Keratinocyte (primary cell): ENCODE data around the gene ELP6. TPM values are rescaled to one million over a fixed set of nuclear protein-coding genes. Genes with fewer than 3 reads are reported as not detected.
A peak's percentile ranks its signal among the peaks of the same experiment; 100 is the strongest.
"Not testable (repeated sequence)": the region's sequence is repeated elsewhere in the genome, so short reads cannot be mapped to it uniquely, and the experiment has no call there.

Source experiments
- DNase-seq: peaks from one replicate; pipeline ENCODE4 v3.0.0-alpha.2; 2011; ENCODE audit warnings: low read depth, missing footprints, low spot score
- FAIRE-seq: peaks from 2 replicates; lab custom pipeline; 2011; peaks lifted over from hg19 to GRCh38; lab: Jason Lieb, UNC
- H2AFZ ChIP-seq: 2 replicates; pipeline ENCODE4 v1.6.0; 2012; ENCODE audit warnings: low read length, control low read depth, inconsistent platforms; ENCODE audit not compliant: control insufficient read depth
- H3K27ac ChIP-seq: 2 replicates; pipeline ENCODE4 v1.5.1; 2011; ENCODE audit warnings: low read length; ENCODE audit not compliant: control insufficient read depth, insufficient read depth
- H3K27me3 ChIP-seq: 3 replicates; pipeline ENCODE4 v1.6.0; 2011; ENCODE audit warnings: low read length; ENCODE audit not compliant: control insufficient read depth, insufficient read depth; ENCODE audit errors: extremely low read depth
- H3K36me3 ChIP-seq, 2 experiments: 2 replicates in 1 of 2; 3 replicates in 1 of 2; pipeline ENCODE4 v1.5.1; 2011; ENCODE audit warnings: low read length in 2 of 2, mild to moderate bottlenecking in 1 of 2; ENCODE audit not compliant: control insufficient read depth in 2 of 2, insufficient read depth in 2 of 2; ENCODE audit errors: extremely low read depth in 1 of 2
- H3K4me1 ChIP-seq: 3 replicates; pipeline ENCODE4 v1.5.1; 2011; ENCODE audit warnings: low read length; ENCODE audit not compliant: control insufficient read depth, insufficient read depth; ENCODE audit errors: extremely low read depth
- H3K4me2 ChIP-seq: 3 replicates; pipeline ENCODE4 v1.6.0; 2011; ENCODE audit warnings: low read depth, low read length; ENCODE audit not compliant: control insufficient read depth, insufficient read depth; ENCODE audit errors: extremely low read depth
- H3K4me3 ChIP-seq, 3 experiments: fragments of 200-600 bp in 1 of 3; sonication (generic) in 1 of 3; 2 replicates in 2 of 3; 3 replicates in 1 of 3; pipeline ENCODE4 v1.5.1; 2011 to 2016; ENCODE audit warnings: low read length in 3 of 3, mild to moderate bottlenecking in 3 of 3, control low read depth in 2 of 3, inconsistent platforms in 1 of 3, low read depth in 1 of 3, mixed read lengths in 1 of 3, mixed run types in 1 of 3, moderate library complexity in 1 of 3; ENCODE audit not compliant: control insufficient read depth in 2 of 3, insufficient read depth in 2 of 3; ENCODE audit errors: extremely low read depth in 1 of 3
- H3K79me2 ChIP-seq: 2 replicates; pipeline ENCODE4 v1.6.0; 2012; ENCODE audit warnings: low read length; ENCODE audit not compliant: control insufficient read depth, insufficient read depth
- H3K9ac ChIP-seq: 3 replicates; pipeline ENCODE4 v1.6.0; 2011; ENCODE audit warnings: low read length; ENCODE audit not compliant: control insufficient read depth, insufficient read depth; ENCODE audit errors: extremely low read depth
- H3K9me1 ChIP-seq: 3 replicates; pipeline ENCODE4 v1.6.0; 2011; ENCODE audit warnings: low read length; ENCODE audit not compliant: control insufficient read depth, insufficient read depth; ENCODE audit errors: extremely low read depth
- H3K9me3 ChIP-seq: 2 replicates; pipeline ENCODE4 v1.5.1; 2012; ENCODE audit warnings: low read depth, low read length; ENCODE audit not compliant: control insufficient read depth
- H4K20me1 ChIP-seq: 3 replicates; pipeline ENCODE4 v1.6.0; 2011; ENCODE audit warnings: low read length; ENCODE audit not compliant: control insufficient read depth, insufficient read depth; ENCODE audit errors: extremely low read depth
- EZH2 ChIP-seq: IDR thresholded peaks from one replicate; pipeline ENCODE4 v1.6.1; 2012; ENCODE audit warnings: inconsistent platforms, mild to moderate bottlenecking, low read length, moderate library complexity
- dilution Hi-C: fragments of 300-500 bp; cut with MboI; formaldehyde crosslinking; loops from one replicate; pipeline ENCODE4 v1.7.0; 2020; ENCODE audit warnings: low sequenced_read_pairs; ENCODE audit not compliant: extremely low pct_ligation_motif_present
- polyA plus RNA-seq, 5 experiments: library from polyadenylated mRNA; depleted of rRNA in 3 of 5; stranded (reverse) in 3 of 5; stranded (forward) in 1 of 5; unstranded in 1 of 5; fragments of >200 nt; gene quantifications; 1 replicate in 1 of 5; 2 replicates in 3 of 5; 3 replicates in 1 of 5; pipeline versions ENCODE4 v1.2.1 to v1.2.3, GENCODE V29; 2011 to 2012; ENCODE audit warnings: missing spikeins in 2 of 5, low read depth in 1 of 5, low replicate concordance in 1 of 5
- TF ChIP-seq, protein P1 (sequence below), 3 experiments: IDR thresholded peaks in 1 of 3; conservative IDR thresholded peaks in 1 of 3; optimal IDR thresholded peaks in 1 of 3; 2 replicates in 2 of 3; 3 replicates in 1 of 3; pipeline versions ENCODE3 to v1.5.1; 2011; ENCODE audit warnings: low read length in 3 of 3, mild to moderate bottlenecking in 3 of 3, moderate library complexity in 2 of 3, control low read depth in 1 of 3, inconsistent platforms in 1 of 3; ENCODE audit not compliant: insufficient read depth in 2 of 3; ENCODE audit errors: extremely low read depth in 1 of 3

Gene ELP6
- polyA plus RNA-seq, 1 donor (not counting 4 experiments of a cell fraction or from before 2014, with no cell fraction given): 65.8 TPM

DNA sequence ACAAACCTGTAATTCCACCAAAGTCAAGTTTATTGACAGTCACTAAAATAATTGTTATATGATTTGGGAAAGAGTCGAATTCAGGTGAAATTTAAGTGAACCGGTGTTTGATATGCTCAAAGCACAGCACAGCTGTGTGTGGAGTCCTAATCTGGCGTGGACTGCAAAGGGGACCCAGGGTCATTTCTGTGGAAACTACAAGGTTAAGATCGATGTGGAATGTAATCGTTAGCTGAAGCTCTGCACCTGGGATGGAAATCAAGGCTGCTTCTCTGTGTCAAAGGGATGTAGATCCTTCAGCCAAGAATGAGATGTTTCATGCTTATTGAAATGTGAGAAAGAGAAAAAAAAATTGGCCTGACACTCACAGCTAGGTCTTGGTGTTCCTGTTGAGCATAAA, 1.6 kb upstream of the ELP6 start:
- Histone ChIP-seq H2AFZ (no peak overlapping the region), H3K4me3 (no peak overlapping the region), H3K9me3 (no peaks in the 10 kb centered on the region), H3K4me1 (peaks cover 7% of the 10 kb centered on the region), H3K36me3 (peaks cover 5% of the 10 kb centered on the region in 2 experiments), H3K27ac (no peak overlapping the region), H3K27me3 (no peaks in the 10 kb centered on the region), H3K79me2 (peaks cover 21% of the 10 kb centered on the region), H3K9me1 (no peaks in the 10 kb centered on the region), H3K9ac (no peak overlapping the region), H3K4me2 (no peak overlapping the region), H4K20me1 (no peaks in the 10 kb centered on the region)
- TF ChIP-seq, protein P1, sequence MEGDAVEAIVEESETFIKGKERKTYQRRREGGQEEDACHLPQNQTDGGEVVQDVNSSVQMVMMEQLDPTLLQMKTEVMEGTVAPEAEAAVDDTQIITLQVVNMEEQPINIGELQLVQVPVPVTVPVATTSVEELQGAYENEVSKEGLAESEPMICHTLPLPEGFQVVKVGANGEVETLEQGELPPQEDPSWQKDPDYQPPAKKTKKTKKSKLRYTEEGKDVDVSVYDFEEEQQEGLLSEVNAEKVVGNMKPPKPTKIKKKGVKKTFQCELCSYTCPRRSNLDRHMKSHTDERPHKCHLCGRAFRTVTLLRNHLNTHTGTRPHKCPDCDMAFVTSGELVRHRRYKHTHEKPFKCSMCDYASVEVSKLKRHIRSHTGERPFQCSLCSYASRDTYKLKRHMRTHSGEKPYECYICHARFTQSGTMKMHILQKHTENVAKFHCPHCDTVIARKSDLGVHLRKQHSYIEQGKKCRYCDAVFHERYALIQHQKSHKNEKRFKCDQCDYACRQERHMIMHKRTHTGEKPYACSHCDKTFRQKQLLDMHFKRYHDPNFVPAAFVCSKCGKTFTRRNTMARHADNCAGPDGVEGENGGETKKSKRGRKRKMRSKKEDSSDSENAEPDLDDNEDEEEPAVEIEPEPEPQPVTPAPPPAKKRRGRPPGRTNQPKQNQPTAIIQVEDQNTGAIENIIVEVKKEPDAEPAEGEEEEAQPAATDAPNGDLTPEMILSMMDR (optimal IDR thresholded peaks at IDR 0.05 in 1 of 3, IDR thresholded peaks at IDR 0.05 in 1 of 3, conservative IDR thresholded peaks at IDR 0.05 in 1 of 3; ENCODE audit: extremely low read depth in 1 of 3, insufficient read depth in 2 of 3, low read length in 3 of 3): no peak
- no peak for TF ChIP-seq EZH2
- dilution Hi-C loops: no loop called here
- FAIRE-seq: no peak
- no peak for DNase-seq

- H3K4me3 ChIP-seq: peak overlapping the region; percentile 63 to 86 (median 78)
- no peaks in the 10 kb centered on the region for H3K9me1 ChIP-seq
- peak overlapping the region; percentile 87 for H2AFZ ChIP-seq
- peak overlapping the region; percentile 83 for H3K9ac ChIP-seq
- TF ChIP-seq, protein P1 (optimal IDR thresholded peaks at IDR 0.05 in 1 of 3, IDR thresholded peaks at IDR 0.05 in 1 of 3, conservative IDR thresholded peaks at IDR 0.05 in 1 of 3; ENCODE audit: extremely low read depth in 1 of 3, insufficient read depth in 2 of 3, low read length in 3 of 3): no peak
- no peak for TF ChIP-seq EZH2
- H4K20me1 ChIP-seq: no peaks in the 10 kb centered on the region
- DNase-seq: no peak
- no peak for FAIRE-seq
- peaks cover 21% of the 10 kb centered on the region for H3K79me2 ChIP-seq
- H3K4me2 ChIP-seq: peak overlapping the region; percentile 95
- peak overlapping the region; percentile 87 for H3K27ac ChIP-seq
- peaks cover 7% of the 10 kb centered on the region for H3K4me1 ChIP-seq
- dilution Hi-C loops: no loop called here
- peaks cover 8 to 16% of the 10 kb centered on the region in 2 experiments for H3K36me3 ChIP-seq
- no peaks in the 10 kb centered on the region for H3K27me3 ChIP-seq
- no peaks in the 10 kb centered on the region for H3K9me3 ChIP-seq
These were observed 942 bp downstream of the ELP6 start for GRCh38 chr3:47512416-47513124.

DNA sequence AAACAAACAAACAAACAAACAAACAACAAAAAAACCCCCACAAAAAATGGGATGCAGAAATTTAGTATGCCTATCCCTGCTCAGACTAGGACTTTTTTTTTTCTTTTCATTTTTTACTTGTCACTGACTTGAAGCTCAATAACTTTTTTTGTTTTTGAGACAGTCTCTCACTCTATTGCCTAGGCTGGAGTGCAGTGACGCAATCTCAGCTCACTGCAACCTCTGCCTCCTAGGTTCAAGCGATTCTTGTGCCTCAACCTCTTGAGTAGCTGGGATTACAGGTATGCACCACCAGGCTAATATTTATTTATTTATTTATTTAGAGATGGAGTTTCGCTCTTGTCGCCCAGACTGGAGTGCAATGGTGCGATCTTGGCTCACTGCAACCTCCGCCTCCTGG, 8.2 kb downstream of the ELP6 start:
- H3K36me3 ChIP-seq: peaks cover 17 to 33% of the 10 kb centered on the region in 2 experiments
- DNase-seq, H3K79me2 ChIP-seq, H3K4me2 ChIP-seq, H3K4me1 ChIP-seq, H3K9me1 ChIP-seq, H3K27ac ChIP-seq, H3K9me3 ChIP-seq, H3K9ac ChIP-seq, FAIRE-seq, H2AFZ ChIP-seq, dilution Hi-C loops, H4K20me1 ChIP-seq, H3K27me3 ChIP-seq, H3K4me3 ChIP-seq: not testable (repeated sequence)
